Measurements from ENCODE around the gene ZNF579. TPM values are rescaled to one million over a fixed set of nuclear protein-coding genes. Genes with fewer than 3 reads are reported as not detected.

ZNF579 gene
- total RNA-seq, 4 donors from 2014 or later, result 0.51 to 5.3 (median 0.66) TPM; not detected in 1

GRCh38 chr19:55602104-55603001, 21.7 kb upstream of the ZNF579 start:
- TF ChIP-seq, protein P1, sequence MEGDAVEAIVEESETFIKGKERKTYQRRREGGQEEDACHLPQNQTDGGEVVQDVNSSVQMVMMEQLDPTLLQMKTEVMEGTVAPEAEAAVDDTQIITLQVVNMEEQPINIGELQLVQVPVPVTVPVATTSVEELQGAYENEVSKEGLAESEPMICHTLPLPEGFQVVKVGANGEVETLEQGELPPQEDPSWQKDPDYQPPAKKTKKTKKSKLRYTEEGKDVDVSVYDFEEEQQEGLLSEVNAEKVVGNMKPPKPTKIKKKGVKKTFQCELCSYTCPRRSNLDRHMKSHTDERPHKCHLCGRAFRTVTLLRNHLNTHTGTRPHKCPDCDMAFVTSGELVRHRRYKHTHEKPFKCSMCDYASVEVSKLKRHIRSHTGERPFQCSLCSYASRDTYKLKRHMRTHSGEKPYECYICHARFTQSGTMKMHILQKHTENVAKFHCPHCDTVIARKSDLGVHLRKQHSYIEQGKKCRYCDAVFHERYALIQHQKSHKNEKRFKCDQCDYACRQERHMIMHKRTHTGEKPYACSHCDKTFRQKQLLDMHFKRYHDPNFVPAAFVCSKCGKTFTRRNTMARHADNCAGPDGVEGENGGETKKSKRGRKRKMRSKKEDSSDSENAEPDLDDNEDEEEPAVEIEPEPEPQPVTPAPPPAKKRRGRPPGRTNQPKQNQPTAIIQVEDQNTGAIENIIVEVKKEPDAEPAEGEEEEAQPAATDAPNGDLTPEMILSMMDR (IDR thresholded peaks at IDR 0.05; ENCODE audit: low read depth), result no peak

- TF ChIP-seq, protein P1 (IDR thresholded peaks at IDR 0.05; ENCODE audit: low read depth), result no peak
Measured at GRCh38 chr19:55601084-55601483, 20.4 kb upstream of the ZNF579 start.

GRCh38 chr19:55600662-55601028, 20.0 kb upstream of the ZNF579 start:
- TF ChIP-seq, protein P1 (IDR thresholded peaks at IDR 0.05; ENCODE audit: low read depth), result no peak

- TF ChIP-seq, protein P1 (IDR thresholded peaks at IDR 0.05; ENCODE audit: low read depth), result no peak
Measured at GRCh38 chr19:55599842-55600661, 19.4 kb upstream of the ZNF579 start, which contains the start of gene ZNF524. ZNF524 (plus strand) TSS chr19:55600288; CDS start chr19:55602113, 1,825 bp downstream.

- TF ChIP-seq, protein P1 (IDR thresholded peaks at IDR 0.05; ENCODE audit: low read depth), result no peak
Measured at GRCh38 chr19:55599468-55599841, 18.8 kb upstream of the ZNF579 start, which contains the start of gene FIZ1. FIZ1 (minus strand) TSS chr19:55599517; CDS start chr19:55597865, 1,652 bp downstream.

DNA sequence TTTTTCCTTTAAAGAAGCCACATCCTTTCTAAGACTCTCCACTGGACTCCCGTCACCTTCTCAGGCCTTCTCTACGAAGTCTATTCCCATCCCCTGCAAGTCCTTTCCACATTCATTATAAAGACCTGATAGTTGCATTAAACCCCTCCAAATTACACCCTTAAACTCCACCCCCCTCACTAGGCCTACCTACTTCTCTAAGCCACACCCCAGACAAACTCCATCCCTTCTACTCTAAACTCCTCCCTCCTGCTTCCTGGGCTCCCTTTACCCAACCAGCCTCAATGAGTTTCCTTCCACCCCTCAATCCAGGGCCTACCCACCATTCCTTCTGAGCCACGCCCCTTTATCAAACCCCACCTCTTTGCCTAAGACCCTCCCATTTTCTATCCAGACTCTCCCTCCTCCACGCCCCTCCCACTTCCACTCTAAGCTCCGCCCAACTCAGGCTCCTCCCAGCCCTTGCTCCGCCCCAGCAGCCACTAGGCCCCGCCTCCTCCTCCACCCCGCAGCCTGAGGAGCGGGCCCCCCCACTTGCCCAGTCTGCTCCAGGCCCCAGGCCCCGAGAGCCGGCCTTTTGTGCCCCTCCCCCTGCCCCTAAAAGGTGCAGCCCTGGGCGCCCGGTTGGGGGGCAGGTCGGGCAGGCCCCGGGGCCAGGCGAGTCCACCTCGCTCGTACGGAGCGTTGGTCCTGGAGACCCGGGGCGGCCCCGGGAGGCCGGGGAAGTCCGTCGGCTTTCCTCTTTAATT, 18.2 kb upstream of the ZNF579 start:
- TF ChIP-seq, protein P1 (IDR thresholded peaks at IDR 0.05; ENCODE audit: low read depth), result no peak

Data from subcutaneous adipose tissue (tissue), 4 donors.